DOHH2 (cell line): Measurements from ENCODE around the gene FAM83F.

Experiments
- CTCF ChIP-seq: fragments of 200-600 bp; sonication (generic); IDR thresholded peaks from one replicate; pipeline ENCODE4 v1.5.1; 2014; ENCODE audit warnings: antibody characterized with exemption, mild to moderate bottlenecking, low read depth, low read length; ENCODE audit not compliant: poor library complexity, severe bottlenecking
- EZH2phosphoT487 ChIP-seq: fragments of 200-600 bp; sonication (generic); IDR thresholded peaks from 2 replicates; pipeline ENCODE4 v1.6.1; 2017; ENCODE audit warnings: borderline replicate concordance, mild to moderate bottlenecking, antibody characterized with exemption, low read length, moderate library complexity, mixed read lengths

- TF ChIP-seq CTCF (no peak), EZH2phosphoT487 (no peak)
These were observed 3.4 kb downstream of the FAM83F start for GRCh38 chr22:39997939-39998726.
